NCI-H2107 treated with DMSO at 0.1 percent for 48 hours (cell line): Measurements from ENCODE around the gene DTWD2.

Experiments
- DNase-seq: peaks from one replicate; lab custom pipeline; 2025; ENCODE audit not compliant: unreplicated experiment; lab: John Stamatoyannopoulos, UW

DTWD2 gene, protein sequence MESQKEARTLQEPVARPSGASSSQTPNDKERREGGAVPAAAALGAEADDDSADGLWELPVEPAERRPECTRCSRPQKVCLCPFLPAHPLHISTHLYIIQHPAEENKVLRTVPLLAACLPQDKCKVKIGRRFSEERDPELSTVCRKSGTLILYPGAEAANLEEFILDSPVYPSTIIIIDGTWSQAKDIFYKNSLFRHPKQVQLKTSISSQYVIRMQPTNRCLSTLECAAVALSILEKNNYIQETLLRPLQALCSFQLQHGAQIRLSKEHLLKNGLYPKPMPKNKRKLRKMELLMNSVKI

DNA sequence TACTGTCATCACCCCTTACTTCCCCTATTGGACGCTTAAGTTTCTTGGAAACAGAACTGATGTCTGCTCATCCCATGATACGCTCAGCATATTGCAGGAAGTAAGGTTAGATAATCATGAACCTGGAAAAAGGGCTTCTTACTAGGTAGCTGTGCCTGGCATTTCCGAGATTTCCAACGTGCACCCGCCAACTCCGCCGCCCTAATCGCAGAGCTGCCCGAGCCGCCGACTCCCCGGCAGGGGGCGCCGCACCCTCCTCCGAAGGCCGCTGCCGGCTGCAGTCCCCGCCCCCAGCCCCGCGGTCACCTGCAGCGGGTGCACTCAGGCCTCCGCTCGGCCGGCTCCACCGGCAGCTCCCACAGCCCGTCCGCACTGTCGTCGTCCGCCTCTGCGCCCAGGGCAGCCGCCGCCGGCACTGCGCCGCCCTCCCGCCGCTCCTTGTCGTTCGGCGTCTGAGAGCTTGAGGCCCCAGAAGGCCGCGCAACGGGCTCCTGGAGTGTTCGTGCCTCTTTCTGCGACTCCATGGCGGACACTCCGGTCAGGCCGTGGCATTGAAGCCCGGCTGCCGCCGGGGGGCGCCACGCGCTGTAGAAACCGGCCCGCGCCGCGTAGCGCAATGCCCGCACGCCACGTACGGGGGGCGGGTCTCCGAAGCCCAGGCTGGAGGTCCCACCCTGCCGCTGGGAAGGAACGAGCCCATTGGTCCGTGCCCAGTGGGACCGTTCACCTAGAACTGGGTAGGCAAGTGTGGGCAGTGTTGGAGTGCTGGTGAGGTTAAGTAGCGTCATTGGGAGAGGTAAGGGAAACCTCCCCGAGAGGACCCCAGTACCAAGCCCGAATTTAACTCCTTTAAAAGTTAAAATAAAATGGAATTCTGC, at the start of gene DTWD2:
Gene DTWD2 (minus strand): TSS at position 560 of the 878 bp plus-strand sequence. CDS start 36 bp downstream, at position 524.
- DNase-seq = peak; percentile 58

DNA sequence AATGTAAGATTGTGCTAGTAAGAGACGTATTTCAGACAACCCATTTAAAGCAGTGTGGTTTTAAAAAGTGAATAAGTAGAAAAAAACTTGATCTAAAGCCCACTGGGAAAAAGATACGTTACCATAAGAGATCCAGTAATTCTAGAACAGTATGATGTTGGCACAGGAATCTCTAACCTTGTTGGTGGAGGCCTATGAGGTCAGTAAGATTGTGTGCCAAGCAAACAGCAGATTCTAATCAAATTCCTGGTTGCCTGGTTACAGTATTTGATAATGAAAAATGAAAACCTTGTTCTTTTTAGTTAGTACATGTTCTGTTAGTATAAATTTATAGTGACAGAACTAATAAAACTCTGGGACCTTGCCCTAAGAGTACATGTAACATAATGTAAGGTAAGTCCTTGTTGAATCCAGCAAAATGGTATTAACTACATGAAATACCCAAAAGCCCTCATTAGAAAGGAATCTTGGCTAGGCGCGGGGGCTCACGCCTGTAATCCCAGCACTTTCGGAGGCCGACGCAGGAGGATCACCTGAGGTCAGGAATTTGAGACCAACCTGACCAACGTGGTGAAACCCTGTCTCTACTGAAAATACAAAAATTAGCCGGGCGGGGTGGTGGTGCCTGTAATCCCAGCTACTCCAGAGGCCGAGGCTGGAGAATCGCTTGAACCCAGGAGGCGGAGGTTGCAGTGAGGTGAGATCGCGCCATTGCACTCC, 49.3 kb upstream of the DTWD2 start:
- no peak for DNase-seq

DNA sequence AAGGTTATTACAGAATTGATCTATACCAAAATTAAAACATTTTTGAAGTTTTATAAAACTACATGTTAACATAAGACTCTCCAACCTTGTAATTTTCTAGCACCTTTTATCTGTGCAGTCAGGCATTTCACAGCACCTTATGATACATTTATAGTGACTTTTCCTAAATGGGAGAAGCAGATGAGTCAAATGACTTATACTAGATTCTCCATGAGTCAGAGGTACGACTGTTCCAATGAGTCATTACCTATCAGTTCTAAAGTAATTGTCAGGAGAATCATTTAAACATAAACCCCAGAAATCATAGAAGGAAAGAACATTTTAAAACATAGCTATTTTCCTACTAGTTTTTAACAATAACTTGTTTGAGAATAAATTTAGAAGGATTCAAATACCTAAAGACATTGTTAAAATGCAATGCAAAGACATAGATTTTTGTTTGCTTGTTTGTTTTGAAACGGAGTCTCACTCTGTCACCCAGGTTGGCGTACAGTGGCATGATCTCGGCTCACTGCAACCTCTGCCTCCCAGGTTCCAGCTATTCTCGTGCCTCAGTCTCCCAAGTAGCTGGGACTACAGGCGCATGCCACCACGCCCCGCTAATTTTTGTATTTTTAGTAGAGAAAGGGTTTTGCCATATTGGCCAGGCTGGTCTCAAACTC, 47.9 kb upstream of the DTWD2 start:
- no peak for DNase-seq

DNA sequence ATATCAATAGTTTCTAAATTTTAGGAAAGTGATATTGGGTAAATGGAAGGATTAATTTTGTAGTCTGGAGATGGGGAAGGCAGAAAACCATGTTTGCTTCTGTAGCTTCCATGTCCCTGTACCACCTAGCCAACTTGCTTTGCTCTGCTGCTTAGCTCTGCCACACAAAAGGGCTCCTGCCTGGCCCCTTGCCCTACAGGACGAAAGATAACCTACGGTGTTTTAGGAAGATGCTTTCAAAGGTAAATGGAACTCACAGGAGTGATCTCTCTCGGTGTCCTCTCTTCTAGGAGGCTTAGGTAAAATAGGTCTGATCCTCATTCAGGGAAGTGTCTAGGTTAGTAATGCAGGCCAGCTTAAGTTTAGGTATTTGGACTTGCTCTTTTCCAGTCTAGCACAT, 44.8 kb upstream of the DTWD2 start:
- DNase-seq = no peak

DNA sequence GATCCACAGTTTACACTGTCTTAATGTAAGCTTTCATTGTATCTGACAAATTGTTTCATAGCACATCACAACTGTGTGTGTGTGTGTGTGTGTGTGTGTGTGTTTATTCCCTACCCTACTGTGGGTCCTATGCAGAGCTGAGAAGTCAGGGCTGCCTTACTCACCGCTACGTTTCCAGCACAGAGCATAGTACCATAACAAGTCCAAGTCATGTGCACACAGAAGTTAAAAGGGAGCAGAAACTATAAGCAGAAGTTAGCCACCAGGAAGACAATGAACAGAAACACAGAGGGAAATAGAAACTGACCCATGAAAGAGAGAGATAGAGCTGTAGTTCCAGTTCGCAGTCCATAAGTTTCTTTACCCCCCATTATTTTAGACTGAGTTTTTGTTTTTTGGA, 44.3 kb upstream of the DTWD2 start:
- DNase-seq = no peak

DNA sequence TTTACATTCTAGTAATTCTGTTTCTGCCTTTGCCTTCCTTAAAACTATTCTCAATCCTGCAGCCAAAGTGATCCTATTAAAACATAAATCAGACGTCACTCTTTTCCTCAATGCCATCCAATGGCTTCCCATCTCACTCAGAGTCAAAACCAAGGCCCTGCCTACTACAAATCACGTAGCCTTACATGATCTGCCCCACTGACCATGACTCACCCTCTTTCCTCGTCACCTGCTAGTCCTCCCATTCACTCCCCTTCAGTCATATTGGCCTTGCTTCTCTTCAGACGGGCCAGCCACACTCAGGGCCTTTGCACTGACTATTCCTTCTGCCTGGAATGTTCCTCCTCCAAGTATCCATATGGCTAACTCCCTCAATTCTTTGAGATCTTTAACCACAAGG, 43.6 kb upstream of the DTWD2 start:
- DNase-seq = no peak

DNA sequence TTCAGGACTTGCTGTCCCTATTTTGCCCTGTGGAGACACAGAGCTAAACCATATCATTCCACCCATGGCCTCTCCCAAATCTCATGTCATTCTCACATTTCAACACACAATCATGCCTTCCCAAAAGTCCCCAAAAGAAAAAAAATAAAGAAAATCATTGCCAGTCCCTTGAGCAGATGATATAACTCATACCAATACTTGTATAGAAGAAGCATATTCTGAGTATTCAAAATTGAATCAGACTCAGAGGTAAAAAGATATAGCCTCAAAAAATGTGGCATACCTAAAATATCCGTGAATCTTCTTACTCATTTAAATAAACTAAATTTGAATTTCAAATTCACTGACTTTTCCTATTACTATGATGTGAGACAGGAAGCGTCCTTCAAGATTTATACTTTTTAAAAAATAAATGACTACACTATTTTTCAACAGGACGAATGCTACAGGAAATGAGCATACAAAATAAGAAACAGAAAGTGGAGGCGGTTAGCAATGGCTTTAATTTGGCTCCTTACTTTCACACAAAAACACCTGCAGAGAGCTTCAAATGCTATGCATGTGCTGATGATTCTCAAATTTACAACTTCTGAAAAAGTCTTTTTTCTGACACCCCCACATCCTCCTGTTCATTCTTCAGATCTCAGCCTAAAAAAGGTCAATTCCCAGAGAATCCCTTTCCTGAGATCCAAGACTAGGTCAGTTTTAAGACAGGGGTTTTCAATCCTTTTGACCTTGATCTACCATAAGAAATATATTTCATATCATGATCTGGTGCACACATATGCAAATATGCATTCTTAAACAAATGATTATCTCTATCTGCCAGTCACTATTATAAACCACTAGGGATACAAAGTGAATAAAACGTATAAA, 42.9 kb upstream of the DTWD2 start:
- DNase-seq = no peak

DNA sequence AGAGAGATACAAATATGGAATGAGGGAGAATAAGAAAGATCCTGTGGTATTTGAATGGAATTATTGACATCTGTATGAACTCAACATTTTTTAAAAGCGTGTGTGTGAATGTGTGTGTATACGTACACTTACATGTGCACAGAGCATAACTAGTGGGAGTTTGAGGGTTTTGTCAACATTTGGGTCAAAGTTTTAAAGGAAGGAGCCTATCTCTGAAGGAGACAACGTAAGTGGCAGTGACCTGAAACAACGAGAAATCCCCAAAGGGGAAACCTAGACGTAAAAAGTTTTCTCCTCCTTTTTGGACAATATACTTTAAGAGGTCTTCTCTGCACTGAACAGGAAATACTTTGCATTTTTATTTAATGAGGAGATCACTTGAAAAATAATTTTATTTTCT, 40.2 kb upstream of the DTWD2 start:
- no peak for DNase-seq

DNA sequence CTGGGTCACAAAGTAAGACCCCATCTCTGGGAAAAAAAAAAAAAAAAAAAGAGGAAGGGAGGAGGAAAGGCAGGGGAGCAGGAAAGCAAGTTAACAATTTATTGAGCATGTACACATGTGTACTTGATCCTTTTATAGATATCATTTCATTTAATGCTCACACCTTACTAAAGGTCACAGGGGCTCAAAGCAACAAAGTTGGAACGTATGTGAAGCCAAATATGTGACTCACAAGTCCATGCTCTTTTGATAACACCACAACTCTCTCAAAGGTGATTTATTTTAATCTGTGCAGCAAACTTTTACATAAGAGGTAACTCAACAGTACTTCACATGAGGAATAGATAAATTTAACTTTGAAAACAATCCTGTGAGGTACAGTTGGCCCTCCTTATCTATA, 34.4 kb upstream of the DTWD2 start:
- DNase-seq = no peak

DNA sequence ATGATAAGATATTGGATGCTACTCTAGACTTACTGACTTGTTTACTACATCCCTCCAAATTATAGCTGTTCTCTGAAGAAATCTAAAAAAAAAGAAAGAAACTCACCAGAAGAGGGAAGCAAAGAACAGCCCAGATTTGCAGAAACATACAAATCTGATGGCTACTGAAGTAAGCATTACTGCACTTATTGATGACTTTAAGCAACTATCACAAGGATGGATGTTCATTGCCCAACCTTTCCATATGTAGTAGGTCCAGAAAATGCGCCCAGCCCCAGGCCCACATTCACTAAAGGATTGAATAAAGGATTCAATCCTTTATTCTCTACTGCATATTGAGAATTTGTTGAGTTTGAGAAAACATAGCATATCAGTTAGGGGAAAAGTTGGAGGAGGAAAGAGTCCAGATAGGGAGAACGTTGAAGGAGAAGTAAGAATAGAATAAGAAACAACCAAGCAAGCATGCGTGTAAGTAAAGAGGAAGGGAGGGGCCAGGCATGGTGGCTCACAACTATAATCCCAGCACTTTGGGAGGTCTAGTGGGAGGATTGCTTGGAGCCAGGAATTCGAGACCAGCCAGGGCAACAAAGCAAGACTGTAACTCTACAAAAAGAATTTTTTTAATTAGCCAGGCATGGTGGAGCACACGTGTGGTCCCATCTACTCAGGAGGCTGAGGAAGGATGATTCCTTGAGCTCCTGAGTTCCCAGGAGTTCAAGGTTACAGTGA, 33.8 kb upstream of the DTWD2 start:
- no peak for DNase-seq

DNA sequence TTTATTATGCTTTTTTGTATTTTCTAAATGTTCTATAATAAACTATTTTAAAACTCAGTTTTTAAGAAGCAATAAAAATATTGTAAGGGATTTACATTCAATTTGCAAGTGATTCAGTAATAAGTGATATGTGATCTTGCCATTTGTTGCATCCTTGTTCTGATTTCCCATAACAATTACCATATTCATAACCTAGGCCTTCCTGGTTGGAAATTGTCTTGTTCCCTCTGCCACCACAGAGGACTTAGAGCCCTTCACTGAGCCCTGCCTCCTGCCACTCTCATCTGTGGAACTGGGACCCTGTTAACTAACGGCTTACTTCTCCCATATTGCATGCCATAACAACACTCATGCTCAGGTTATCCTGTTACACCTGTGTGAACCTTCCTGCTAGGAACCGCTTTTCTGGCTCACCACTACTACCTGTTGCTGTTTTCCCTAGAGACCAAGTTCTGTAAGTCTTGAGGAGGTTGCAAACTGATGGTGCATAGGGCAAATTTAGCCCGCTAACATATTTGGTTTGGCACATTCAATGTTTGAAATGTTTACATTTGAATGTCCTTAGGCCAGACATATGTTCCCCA, 32.9 kb upstream of the DTWD2 start:
- DNase-seq = no peak

DNA sequence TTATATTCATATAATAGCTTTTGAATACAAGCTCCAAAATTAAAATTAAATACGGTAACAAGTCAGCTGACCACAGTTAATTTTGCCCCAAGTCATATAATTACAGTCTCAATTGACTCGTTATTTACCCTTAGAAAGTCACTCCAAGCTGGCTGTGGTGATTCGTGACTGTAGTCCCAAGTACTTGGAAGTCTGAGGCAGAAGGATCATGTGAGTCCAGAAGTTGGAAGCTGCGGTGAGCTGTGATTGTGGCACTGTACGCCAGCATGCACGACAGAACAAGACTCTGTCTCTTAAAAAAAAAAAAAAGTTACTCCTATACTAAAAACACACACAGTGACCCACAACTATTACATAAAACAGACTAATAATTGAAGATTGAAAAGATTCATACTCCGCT, 31.6 kb upstream of the DTWD2 start:
- no peak for DNase-seq

DNA sequence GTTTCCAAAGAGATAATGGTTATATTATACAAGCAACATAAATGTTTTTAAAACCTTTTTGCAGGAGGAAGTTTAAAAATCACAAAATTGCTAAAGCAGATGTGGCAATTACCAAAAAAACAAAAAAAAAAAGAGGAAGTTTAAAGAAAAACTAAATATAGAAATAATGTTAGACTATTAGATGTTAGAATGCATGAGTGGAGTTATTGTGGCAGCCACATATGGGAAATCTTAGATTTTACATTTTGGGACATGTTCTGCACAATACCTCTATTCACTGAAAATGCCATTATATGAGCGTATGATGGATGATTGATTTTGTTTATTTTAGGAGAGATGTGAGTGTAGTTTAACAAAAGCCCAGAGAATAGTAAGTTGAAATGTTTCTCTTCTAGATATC, 31.2 kb upstream of the DTWD2 start:
- DNase-seq = no peak

DNA sequence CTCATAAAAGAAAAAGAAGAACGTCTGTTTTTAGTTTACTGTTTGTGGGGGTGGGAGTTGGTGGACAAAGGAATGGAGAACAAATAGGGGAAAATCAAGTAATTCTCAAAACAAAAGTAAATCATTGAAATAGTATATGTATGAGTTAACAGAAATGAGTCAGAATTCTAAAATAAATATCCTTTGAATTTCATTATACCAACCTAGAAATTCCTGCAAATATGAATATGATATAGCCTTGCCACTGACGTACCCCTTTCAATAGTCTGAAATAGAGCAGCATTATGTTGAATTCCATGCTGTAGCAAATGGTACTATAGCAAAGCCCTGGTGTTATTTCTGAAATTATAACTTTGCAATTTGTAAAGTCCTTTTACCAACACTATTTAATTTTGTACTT, 29.6 kb upstream of the DTWD2 start:
- no peak for DNase-seq

DNA sequence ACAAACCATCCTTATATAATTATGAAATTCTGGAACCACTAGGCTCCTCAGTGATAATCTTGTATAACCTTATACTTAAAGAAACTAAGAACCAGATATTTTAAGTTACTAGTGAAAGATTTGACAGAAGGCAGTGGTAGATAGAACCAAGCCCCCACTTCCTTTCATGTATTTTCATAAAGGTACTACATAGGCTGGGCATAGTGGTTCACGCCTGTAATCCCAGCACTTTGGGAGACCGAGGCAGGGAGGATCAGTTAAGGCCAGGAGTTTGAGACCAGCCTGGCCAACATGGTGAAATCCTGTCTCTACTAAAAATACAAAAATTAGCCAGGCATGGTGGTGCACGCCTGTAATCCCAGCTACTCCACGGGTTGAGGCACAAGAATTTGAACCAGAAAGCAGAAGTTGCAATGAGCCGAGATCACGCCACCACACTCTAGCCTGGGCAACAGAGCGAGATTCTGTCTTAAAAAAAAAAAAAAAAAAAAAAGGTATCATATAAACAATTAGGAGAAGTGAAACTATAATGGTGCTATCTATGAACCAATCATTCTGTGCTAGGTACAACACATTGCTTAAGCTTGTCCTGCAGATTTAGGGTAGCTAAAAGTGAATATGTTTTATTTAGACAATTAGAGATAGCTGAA, 27.9 kb upstream of the DTWD2 start:
- no peak for DNase-seq

DNA sequence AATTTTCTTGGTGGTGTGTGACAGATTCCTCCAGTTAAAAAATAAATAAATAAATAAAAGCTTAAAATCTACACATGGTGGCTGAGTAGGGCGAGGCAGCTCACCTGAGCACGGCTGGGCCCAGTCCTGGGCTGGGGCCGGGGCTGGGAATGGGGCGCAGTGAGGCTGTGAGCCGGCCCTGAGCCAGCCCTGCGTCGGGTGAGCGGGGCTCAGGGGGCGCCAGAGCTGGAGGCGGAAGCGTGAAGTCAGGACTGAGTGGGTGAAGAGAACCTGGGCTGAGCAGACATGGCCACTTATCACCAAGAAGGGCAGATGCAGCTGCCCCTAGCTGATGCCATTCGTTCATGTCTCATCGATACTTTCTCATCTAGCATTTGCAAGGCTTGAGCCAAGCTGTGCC, 22.8 kb upstream of the DTWD2 start:
- DNase-seq = no peak

DNA sequence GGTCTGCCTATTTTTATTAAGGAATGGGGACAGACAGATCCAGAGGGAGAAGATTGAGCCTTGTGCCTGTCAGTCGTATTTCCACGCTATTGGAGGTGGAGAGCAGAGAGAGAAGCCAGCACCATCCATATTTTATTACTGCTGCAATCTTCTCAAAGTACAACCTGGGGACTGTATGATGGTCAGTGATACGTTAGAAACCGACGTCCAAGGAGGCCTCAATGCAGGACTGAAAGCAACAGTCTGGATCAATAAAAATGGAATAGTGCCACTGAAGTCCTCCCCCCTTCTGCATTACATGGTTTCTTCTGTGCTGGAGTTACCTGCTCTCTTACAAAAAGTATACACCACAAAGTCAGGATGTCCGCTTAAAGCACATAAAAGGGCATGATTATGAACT, 21.9 kb upstream of the DTWD2 start:
- DNase-seq = no peak

DNA sequence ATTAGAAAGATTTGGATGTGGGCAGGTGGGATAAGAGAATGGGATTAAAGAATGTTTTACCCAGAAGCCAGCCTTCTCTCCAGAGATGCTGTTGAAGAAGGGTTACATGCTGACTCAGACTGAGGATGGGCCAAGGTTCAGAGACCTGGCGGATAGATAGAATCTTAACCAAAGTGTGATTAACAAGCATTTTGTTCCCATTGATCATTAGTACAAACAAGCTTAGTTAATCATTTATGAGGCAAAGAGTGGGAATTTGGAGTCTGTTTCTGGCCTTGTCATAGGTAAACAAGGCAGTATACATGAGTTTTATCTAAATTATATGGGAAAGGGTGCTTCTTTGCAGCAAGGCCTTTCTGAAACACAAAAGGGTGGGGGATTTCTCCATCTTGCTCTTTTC, 20.8 kb upstream of the DTWD2 start:
- no peak for DNase-seq

DNA sequence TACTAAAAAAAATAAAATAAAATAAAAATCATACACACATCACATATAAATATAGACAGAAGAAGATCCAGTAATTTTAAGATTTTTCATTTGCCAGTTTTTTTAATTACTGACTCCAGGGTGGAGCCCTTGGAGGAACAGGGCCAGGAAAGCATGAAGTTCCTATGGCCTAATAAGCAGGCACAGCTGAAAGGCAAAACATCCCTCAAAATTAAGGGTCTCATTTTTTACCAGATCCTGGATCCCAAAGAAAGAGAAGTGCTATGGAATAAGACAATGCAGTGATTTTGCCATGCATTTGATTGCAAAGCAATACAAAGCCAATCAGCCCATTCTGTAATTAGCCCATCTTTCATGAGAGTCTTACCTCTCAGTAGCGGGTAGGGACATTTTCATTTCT, 11.3 kb upstream of the DTWD2 start:
- no peak for DNase-seq
